ENCODE results near the gene CHMP2A. TPM values are rescaled to one million over a fixed set of nuclear protein-coding genes. Genes with fewer than 3 reads are reported as not detected.

The CHMP2A gene
- total RNA-seq, 1 donor from 2014 or later, result 64.6 TPM

GRCh38 chr19:58557221-58558065, 2.5 kb upstream of the CHMP2A start:
- Mint-ChIP-seq H3K27me3 (ENCODE audit: low read depth) (peaks cover 31% of the 10 kb centered on the region), H3K4me3 (peak overlapping the region; percentile 94), H3K27ac (ENCODE audit: unreplicated experiment) (peak overlapping the region; percentile 94), H3K36me3 (ENCODE audit: low read depth) (peaks cover 29% of the 10 kb centered on the region), H3K9me3 (no peaks in the 10 kb centered on the region), H3K4me1 (peaks cover 64% of the 10 kb centered on the region)
- no peak for DNase-seq (ENCODE audit: low read depth, low spot score)
- no peak for TF ChIP-seq CTCF (conservative IDR thresholded peaks at IDR 0.05)

- peaks cover 70% of the 10 kb centered on the region for H3K4me1 Mint-ChIP-seq
- H3K27ac Mint-ChIP-seq (ENCODE audit: unreplicated experiment), result peak overlapping the region; percentile 87
- no peak for TF ChIP-seq CTCF (conservative IDR thresholded peaks at IDR 0.05)
- peaks cover 34% of the 10 kb centered on the region for H3K36me3 Mint-ChIP-seq (ENCODE audit: low read depth)
- H3K27me3 Mint-ChIP-seq (ENCODE audit: low read depth), result peaks cover 31% of the 10 kb centered on the region
- DNase-seq (ENCODE audit: low read depth, low spot score), result no peak
- H3K4me3 Mint-ChIP-seq, result peak overlapping the region; percentile 94
- no peaks in the 10 kb centered on the region for H3K9me3 Mint-ChIP-seq
These were observed 1.8 kb upstream of the CHMP2A start for GRCh38 chr19:58556622-58557220.

DNA sequence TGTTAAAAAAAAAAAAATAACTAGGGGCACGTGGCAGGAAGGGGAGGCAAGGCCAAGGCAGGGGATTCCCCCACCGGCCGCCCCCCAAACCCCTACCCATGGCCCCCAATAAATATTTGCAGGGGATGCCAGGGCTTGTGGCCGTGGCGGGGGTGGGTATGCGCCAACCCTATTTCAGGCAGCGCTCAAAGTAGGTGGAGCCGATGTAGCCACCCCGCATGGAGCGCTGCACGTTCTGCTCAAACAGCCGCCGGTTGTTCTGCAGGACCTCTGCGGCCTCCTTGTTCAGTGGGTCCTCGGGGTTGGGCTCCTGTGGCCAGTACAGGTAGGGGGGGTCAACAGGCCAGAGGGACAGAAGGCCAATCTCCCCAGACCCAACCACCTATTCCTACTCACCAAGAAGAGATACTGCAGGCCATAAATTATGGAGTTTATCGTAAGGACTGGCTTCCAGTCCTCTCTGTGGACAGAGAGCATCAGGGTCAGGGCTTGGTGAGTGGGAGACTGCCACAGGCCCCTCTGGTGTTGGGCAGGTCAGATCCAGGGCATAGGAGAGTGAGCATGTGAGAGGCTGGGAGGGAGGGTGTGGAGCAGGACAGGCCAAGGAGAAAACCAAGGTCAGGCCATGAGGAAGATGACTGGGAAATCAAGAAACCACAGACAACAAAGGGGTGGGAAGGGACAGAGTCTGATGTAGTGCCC, 1.2 kb upstream of the CHMP2A start:
- Mint-ChIP-seq H3K4me3 (peak overlapping the region; percentile 94), H3K36me3 (ENCODE audit: low read depth) (peaks cover 35% of the 10 kb centered on the region), H3K9me3 (no peaks in the 10 kb centered on the region), H3K27ac (ENCODE audit: unreplicated experiment) (peak overlapping the region; percentile 87), H3K27me3 (ENCODE audit: low read depth) (peaks cover 31% of the 10 kb centered on the region), H3K4me1 (peaks cover 72% of the 10 kb centered on the region)
- TF ChIP-seq CTCF (conservative IDR thresholded peaks at IDR 0.05), result no peak
- no peak for DNase-seq (ENCODE audit: low read depth, low spot score)

GRCh38 chr19:58555369-58555885, 522 bp upstream of the CHMP2A start:
- Mint-ChIP-seq H3K4me3 (peak overlapping the region; percentile 94), H3K27me3 (ENCODE audit: low read depth) (peaks cover 31% of the 10 kb centered on the region), H3K27ac (ENCODE audit: unreplicated experiment) (peak overlapping the region; percentile 59), H3K36me3 (ENCODE audit: low read depth) (peaks cover 37% of the 10 kb centered on the region), H3K9me3 (no peaks in the 10 kb centered on the region), H3K4me1 (peaks cover 74% of the 10 kb centered on the region)
- TF ChIP-seq CTCF (conservative IDR thresholded peaks at IDR 0.05), result no peak
- no peak for DNase-seq (ENCODE audit: low read depth, low spot score)

DNA sequence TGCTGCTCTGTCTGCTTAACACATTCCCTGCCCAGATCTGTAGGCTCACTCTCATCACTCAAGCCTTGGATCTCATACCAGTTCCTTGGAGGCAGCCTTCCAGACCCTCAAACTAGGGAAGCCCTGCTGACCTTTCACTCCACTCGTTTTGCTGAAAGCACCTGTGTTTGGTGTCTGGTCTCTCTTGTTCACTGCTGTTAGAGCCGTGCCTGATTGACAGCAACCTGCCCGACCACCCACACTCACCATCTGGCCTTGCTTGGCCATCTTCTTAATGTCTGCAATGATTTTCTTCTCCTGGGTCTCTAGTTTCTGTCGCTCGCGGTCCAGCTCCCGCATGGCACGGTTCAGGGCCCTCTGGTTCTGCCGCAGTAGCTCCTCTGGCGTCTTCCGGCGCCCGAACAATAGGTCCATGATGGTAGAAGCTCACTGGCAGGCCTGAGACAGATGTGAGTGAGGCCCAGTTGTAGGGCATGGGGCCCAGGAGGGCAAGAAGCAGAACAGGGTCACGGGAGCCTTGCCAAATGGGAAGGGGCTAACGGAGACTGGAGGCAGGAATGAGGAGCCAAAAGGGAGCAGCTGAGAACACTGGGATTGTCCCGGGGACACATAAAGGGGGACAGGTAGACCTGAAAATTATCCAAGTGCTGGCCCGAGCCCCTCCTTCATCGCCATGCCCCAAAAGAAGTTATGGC, 959 bp downstream of the CHMP2A start:
- Mint-ChIP-seq H3K27ac (ENCODE audit: unreplicated experiment) (peak overlapping the region; percentile 98), H3K9me3 (no peaks in the 10 kb centered on the region), H3K27me3 (ENCODE audit: low read depth) (peaks cover 31% of the 10 kb centered on the region), H3K36me3 (ENCODE audit: low read depth) (peaks cover 38% of the 10 kb centered on the region), H3K4me3 (peak overlapping the region; percentile 94), H3K4me1 (peaks cover 59% of the 10 kb centered on the region)
- DNase-seq (ENCODE audit: low read depth, low spot score), result peak; percentile 22
- no peak for TF ChIP-seq CTCF (conservative IDR thresholded peaks at IDR 0.05)
